Heart right ventricle (tissue), 16 donors: ENCODE results near the gene GPR4. TPM values are rescaled to one million over a fixed set of nuclear protein-coding genes. Genes with fewer than 3 reads are reported as not detected.

Experiments
- ATAC-seq, 8 donors: fragments of 200-7000 bp; cut with Tn5 transposase; one replicate each; pipeline ENCODE4 v1.9.1; 2020; ENCODE audit warnings: mild to moderate bottlenecking in 8 of 8, moderate library complexity in 8 of 8, moderate number of reproducible peaks in 1 of 8
- DNase-seq, 2 donors: peaks; one replicate each; pipeline ENCODE4 v3.0.0-alpha.2; 2020
- H3K27ac ChIP-seq, 10 donors: fragments of 200-600 bp; sonication (generic) in 2 of 10; one replicate each; pipeline versions ENCODE4 v1.5.0 to v1.8.0; 2020 to 2022; ENCODE audit warnings: mild to moderate bottlenecking in 3 of 10
- H3K27me3 ChIP-seq, 7 donors: fragments of 200-600 bp; one replicate each; pipeline ENCODE4 v1.8.0; 2021 to 2022; ENCODE audit warnings: mild to moderate bottlenecking in 2 of 7
- H3K36me3 ChIP-seq, 9 donors: fragments of 200-600 bp; sonication (generic) in 1 of 9; one replicate each; pipeline versions ENCODE4 v1.5.0 to v1.8.0; 2020 to 2022; ENCODE audit warnings: mild to moderate bottlenecking in 2 of 9
- H3K4me1 ChIP-seq, 9 donors: fragments of 200-600 bp; sonication (generic) in 1 of 9; one replicate each; pipeline versions ENCODE4 v1.5.0 to v1.8.0; 2020 to 2022; ENCODE audit warnings: mild to moderate bottlenecking in 4 of 9
- H3K4me3 ChIP-seq, 10 donors: fragments of 200-600 bp; sonication (generic) in 2 of 10; one replicate each; pipeline versions ENCODE4 v1.5.0 to v1.8.0; 2020 to 2022; ENCODE audit warnings: mild to moderate bottlenecking in 7 of 10, moderate library complexity in 2 of 10
- H3K9me3 ChIP-seq, 11 donors: fragments of 200-600 bp in 10 of 11; sonication (generic) in 2 of 11; one replicate each; pipeline versions ENCODE4 v1.5.0 to v1.8.0; 2013 to 2022; ENCODE audit warnings: mild to moderate bottlenecking in 2 of 11, control low read depth in 1 of 11, moderate library complexity in 1 of 11
- CTCF ChIP-seq, 9 donors: fragments of 200-600 bp; sonication (generic) in 2 of 9; IDR thresholded peaks; one replicate each; pipeline versions ENCODE4 v1.5.0 to v1.8.0; 2021 to 2022; ENCODE audit warnings: antibody characterized with exemption in 9 of 9, mild to moderate bottlenecking in 5 of 9, moderate library complexity in 1 of 9
- WGBS, 2 donors: extraction: QIAGEN DNeasy Blood & Tissue Kit; methylation state at CpG; one replicate each; pipeline ENCODE4 v1.1.7; 2013; ENCODE audit warnings: inconsistent platforms in 1 of 2; 5-methylcytosine and 5-hydroxymethylcytosine counted together
- intact Hi-C, 10 donors: fragments of 100-400 bp; cut with DNase I; formaldehyde crosslinking; loops; one replicate each; pipeline versions ENCODE4 v1.11.1 to v1.14.2; 2022
- polyA plus RNA-seq, 2 donors: library from polyadenylated mRNA; stranded (reverse); fragments of 200-250 nt; gene quantifications; one replicate each; pipeline ENCODE4 v1.2.3, GENCODE V29; 2013
- total RNA-seq, 10 donors: library from RNA; stranded (reverse); fragmentation: NEBNext Ultra II Directional in 3 of 10; extraction: Animal tissue kit (Norgen Biotek cat#: 25700) in 3 of 10; gene quantifications; one replicate each; pipeline versions ENCODE4 v1.2.1 to v1.2.4, GENCODE V29; 2021 to 2023
- donor health status: Arrhythmogenic right ventricular cardiomyopathy.
- donor health status: ischemic (EF 13 %, LVEDD 7.1; RV severe dilation, severe dysfunction).
- donor health status: healthy with polysubstance abuse.
- donor health status: DM: no; HTN: yes; CAD: no.
- donor health status: DM: no; HTN: no; CAD: no.
- donor health status: ischemic (EF 25% LVEDD 6.9; RV normal size, moderate dysfunction).
- donor health status: ischemic (EF 25% LVEDD 5.7; RV mildly dilated, moderate dysfunction).
- donor health status: healthy.
- donor health status: DM: yes; HTN: yes; CAD: no.
- donor health status: Ischemic cardiomyopathy.
- donor health status: ischemic (EF 35%, LVEDD 5.7; RV mildly dilated, moderate dysfunction).
- donor health status: nonischemic (EF 11% LVEDD 7.7; RV severe dilation, severe dysfunction).
- donor health status: DM: yes; HTN: yes; CAD: no.
- donor health status: PGD.
- donor health status: ischemic (EF 29% LVEDD 5.4; RV normal size, mild dysfunction).
- donor health status: nonischemic (EF 23%, LVEDD 6.1; RV moderate dilation, normal function).

GPR4 gene
- total and polyA plus RNA-seq, 12 donors: 2.3 to 29.4 (median 5.6) TPM

GRCh38 chr19:45578861-45579260, 23.2 kb downstream of the GPR4 start:
- intact Hi-C loops: loop anchor here in 1 of 10 donors (5.0 kb wide), 1 partner anchor 72 kb away; the partner anchor contains the start of gene VASP
- Histone ChIP-seq H3K4me3 (no peak overlapping the region), H3K36me3 (peaks cover 0 to 13% (median 0%) of the 10 kb centered on the region in 9 donors), H3K9me3 (no peaks in the 10 kb centered on the region), H3K27me3 (no peaks in the 10 kb centered on the region), H3K4me1 (peaks cover 6 to 62% (median 27%) of the 10 kb centered on the region in 9 donors), H3K27ac (peak overlapping the region in 8 of 10 donors; percentile 19 to 80 (median 48))
- DNase-seq (no peak), ATAC-seq (peak in 3 of 8 donors; percentile 19 to 38 (median 21))
- WGBS, 2 donors: 43 to 49% methylated on average over 5 of the region's 5 CpGs
- no peak for TF ChIP-seq CTCF (IDR thresholded peaks at IDR 0.05)

GRCh38 chr19:45577111-45577905, 24.7 kb downstream of the GPR4 start:
- ATAC-seq (peak; percentile 65 to 87 (median 80)), DNase-seq (peak in 1 of 2 donors; percentile 38)
- no peaks in the 10 kb centered on the region for H3K27me3 ChIP-seq
- peak overlapping the region; percentile 40 to 80 (median 66) for H3K27ac ChIP-seq
- intact Hi-C loops: loop anchor here in 1 of 10 donors (5.0 kb wide), 1 partner anchor 70 kb away; the partner anchor contains the start of gene VASP
- H3K9me3 ChIP-seq: no peaks in the 10 kb centered on the region
- WGBS, 2 donors: 35 to 38% methylated on average over 11 of the region's 11 CpGs
- H3K4me1 ChIP-seq: peaks cover 0 to 58% (median 24%) of the 10 kb centered on the region in 9 donors
- H3K36me3 ChIP-seq: peaks cover 0 to 10% (median 0%) of the 10 kb centered on the region in 9 donors
- TF ChIP-seq CTCF (IDR thresholded peaks at IDR 0.05): no peak
- H3K4me3 ChIP-seq: no peak overlapping the region

GRCh38 chr19:45576682-45577081, 25.3 kb downstream of the GPR4 start:
- intact Hi-C loops: loop anchor here in 1 of 10 donors (5.0 kb wide), 1 partner anchor 69 kb away; the partner anchor contains the start of gene VASP
- H3K9me3 ChIP-seq: peaks cover 0 to 4% (median 0%) of the 10 kb centered on the region in 11 donors
- H3K4me3 ChIP-seq: no peak overlapping the region
- no peak for DNase-seq
- WGBS, 2 donors: 57 to 81% methylated on average over 3 of the region's 3 CpGs
- ATAC-seq: no peak
- no peaks in the 10 kb centered on the region for H3K27me3 ChIP-seq
- no peak for TF ChIP-seq CTCF (IDR thresholded peaks at IDR 0.05)
- peak overlapping the region; percentile 40 to 80 (median 66) for H3K27ac ChIP-seq
- H3K4me1 ChIP-seq: peaks cover 0 to 58% (median 24%) of the 10 kb centered on the region in 9 donors
- peaks cover 0 to 5% (median 0%) of the 10 kb centered on the region in 9 donors for H3K36me3 ChIP-seq

GRCh38 chr19:45575216-45575615, 26.8 kb downstream of the GPR4 start:
- no peak overlapping the region for H3K4me3 ChIP-seq
- DNase-seq: no peak
- TF ChIP-seq CTCF (IDR thresholded peaks at IDR 0.05): no peak
- H3K9me3 ChIP-seq: peaks cover 0 to 5% (median 0%) of the 10 kb centered on the region in 11 donors
- peaks cover 0 to 63% (median 24%) of the 10 kb centered on the region in 9 donors for H3K4me1 ChIP-seq
- H3K36me3 ChIP-seq: peaks cover 0 to 4% (median 0%) of the 10 kb centered on the region in 9 donors
- no peak for ATAC-seq
- peak overlapping the region in 9 of 10 donors; percentile 24 to 80 (median 71) for H3K27ac ChIP-seq
- intact Hi-C loops: loop anchor here in 1 of 10 donors (5.0 kb wide), 1 partner anchor 68 kb away; the partner anchor contains the start of gene VASP
- WGBS, 2 donors: 90 to 91% methylated on average over 5 of the region's 5 CpGs
- H3K27me3 ChIP-seq: no peaks in the 10 kb centered on the region
